Calu3 (cell line): ENCODE data around the gene SHANK1. TPM values are rescaled to one million over a fixed set of nuclear protein-coding genes. Genes with fewer than 3 reads are reported as not detected.
"Not testable (repeated sequence)": the region's sequence is repeated elsewhere in the genome, so short reads cannot be mapped to it uniquely, and the experiment has no call there.

Experiments used
- BruUV-seq: library from RNA; stranded (reverse); fragments of 400-500 nt; replicated peaks from 2 replicates; lab custom pipeline; 2021; lab: Mats Ljungman, UMichigan
- CTCF ChIA-PET: fragments of 300-600 bp; sonication (Branson Sonifier 250); formaldehyde crosslinking; loops from one replicate; lab custom pipeline; 2022; ENCODE audit warnings: antibody characterized with exemption; lab: Charles Lee
- DNase-seq: peaks from one replicate; pipeline ENCODE4 v3.0.0; 2022
- H3K27ac Mint-ChIP-seq: one replicate; pipeline ENCODE4 v1.8.0; 2022; ENCODE audit warnings: mixed read lengths; ENCODE audit not compliant: unreplicated experiment
- H3K27me3 Mint-ChIP-seq: one replicate; pipeline ENCODE4 v1.8.0; 2022; ENCODE audit warnings: mixed read lengths; ENCODE audit not compliant: unreplicated experiment
- H3K36me3 Mint-ChIP-seq: one replicate; pipeline ENCODE4 v1.8.0; 2022; ENCODE audit warnings: mild to moderate bottlenecking, moderate library complexity, mixed read lengths; ENCODE audit not compliant: insufficient read depth, unreplicated experiment
- H3K4me1 Mint-ChIP-seq: one replicate; pipeline ENCODE4 v1.8.0; 2022; ENCODE audit warnings: mild to moderate bottlenecking, low read depth, mixed read lengths; ENCODE audit not compliant: unreplicated experiment
- H3K4me3 Mint-ChIP-seq: one replicate; pipeline ENCODE4 v1.8.0; 2022; ENCODE audit warnings: mild to moderate bottlenecking, low read depth, moderate library complexity, mixed read lengths; ENCODE audit not compliant: unreplicated experiment
- H3K9me3 Mint-ChIP-seq: one replicate; pipeline ENCODE4 v1.8.0; 2022; ENCODE audit warnings: low read depth, mixed read lengths; ENCODE audit not compliant: unreplicated experiment
- CTCF ChIP-seq: fragments of 200-600 bp; IDR thresholded peaks from one replicate; pipeline ENCODE4 v1.8.0; 2022; ENCODE audit warnings: antibody characterized with exemption; ENCODE audit not compliant: unreplicated experiment
- intact Hi-C: fragments of 100-400 bp; cut with micrococcal nuclease; formaldehyde crosslinking; loops from one replicate; pipeline ENCODE4 v1.10.0; 2022; ENCODE audit not compliant: unreplicated experiment
- total RNA-seq: library from RNA; stranded (reverse); gene quantifications from 2 replicates; pipeline ENCODE4 v1.2.3, GENCODE V29; 2022

SHANK1 gene
- total RNA-seq, 1 experiment from 2014 or later: not detected

- Mint-ChIP-seq H3K27ac (no peak overlapping the region), H3K9me3 (no peaks in the 10 kb centered on the region), H3K27me3 (peaks cover 72% of the 10 kb centered on the region), H3K4me1 (no peaks in the 10 kb centered on the region), H3K36me3 (no peaks in the 10 kb centered on the region), H3K4me3 (no peak overlapping the region)
- no peak for DNase-seq
- intact Hi-C loops: no loop called here
- no peak for TF ChIP-seq CTCF
- CTCF ChIA-PET: no interaction called here
- no TSS peak for BruUV-seq
Measured at GRCh38 chr19:50749490-50749889, 29.9 kb upstream of the SHANK1 start.

- H3K4me1 Mint-ChIP-seq, H3K36me3 Mint-ChIP-seq, H3K9me3 Mint-ChIP-seq, DNase-seq, intact Hi-C loops, H3K4me3 Mint-ChIP-seq, H3K27ac Mint-ChIP-seq, BruUV-seq: not testable (repeated sequence)
- peaks cover 66% of the 10 kb centered on the region for H3K27me3 Mint-ChIP-seq
- CTCF ChIA-PET: interaction anchor here (0.6 kb wide), 1 partner anchor 236 kb away, joined by 3 read pairs; no protein-coding TSS in a partner anchor
Measured at GRCh38 chr19:50747141-50747540, 27.5 kb upstream of the SHANK1 start.

GRCh38 chr19:50745221-50745620 lies 25.6 kb upstream of the SHANK1 start:
- Mint-ChIP-seq H3K27ac (no peak overlapping the region), H3K4me1 (no peaks in the 10 kb centered on the region), H3K9me3 (no peaks in the 10 kb centered on the region), H3K36me3 (no peaks in the 10 kb centered on the region), H3K27me3 (peaks cover 69% of the 10 kb centered on the region), H3K4me3 (no peak overlapping the region)
- no peak for DNase-seq
- CTCF ChIA-PET: no interaction called here
- BruUV-seq: no TSS peak
- no peak for TF ChIP-seq CTCF
- intact Hi-C loops: no loop called here

- intact Hi-C loops: no loop called here
- H3K27me3 Mint-ChIP-seq: peaks cover 78% of the 10 kb centered on the region
- no peaks in the 10 kb centered on the region for H3K9me3 Mint-ChIP-seq
- H3K4me3 Mint-ChIP-seq: no peak overlapping the region
- no TSS peak for BruUV-seq
- no peaks in the 10 kb centered on the region for H3K36me3 Mint-ChIP-seq
- no peaks in the 10 kb centered on the region for H3K4me1 Mint-ChIP-seq
- no peak for TF ChIP-seq CTCF
- no peak for DNase-seq
- H3K27ac Mint-ChIP-seq: no peak overlapping the region
- CTCF ChIA-PET: interaction anchor here (0.7 kb wide), 1 partner anchor 18 kb away, joined by 5 read pairs; no protein-coding TSS in a partner anchor
Measured at GRCh38 chr19:50743537-50743936, 23.9 kb upstream of the SHANK1 start.

GRCh38 chr19:50741179-50741933 lies 21.8 kb upstream of the SHANK1 start:
- H3K9me3 Mint-ChIP-seq: no peaks in the 10 kb centered on the region
- no peak for DNase-seq
- BruUV-seq: no TSS peak
- H3K27me3 Mint-ChIP-seq: peaks cover 92% of the 10 kb centered on the region
- intact Hi-C loops: no loop called here
- H3K36me3 Mint-ChIP-seq: no peaks in the 10 kb centered on the region
- TF ChIP-seq CTCF: no peak
- CTCF ChIA-PET: interaction anchor here (0.6 to 1.1 kb wide), 3 partner anchors 17 to 76 kb away, joined by 3 to 8 read pairs (median 7); no protein-coding TSS in a partner anchor
- no peaks in the 10 kb centered on the region for H3K4me1 Mint-ChIP-seq
- H3K4me3 Mint-ChIP-seq: no peak overlapping the region
- no peak overlapping the region for H3K27ac Mint-ChIP-seq
